NCI-H748 (cell line): Measurements from ENCODE around the gene CNTLN.

Experiments used
- DNase-seq: peaks from one replicate; lab custom pipeline; 2025; ENCODE audit not compliant: unreplicated experiment; lab: John Stamatoyannopoulos, UW

Gene CNTLN, protein sequence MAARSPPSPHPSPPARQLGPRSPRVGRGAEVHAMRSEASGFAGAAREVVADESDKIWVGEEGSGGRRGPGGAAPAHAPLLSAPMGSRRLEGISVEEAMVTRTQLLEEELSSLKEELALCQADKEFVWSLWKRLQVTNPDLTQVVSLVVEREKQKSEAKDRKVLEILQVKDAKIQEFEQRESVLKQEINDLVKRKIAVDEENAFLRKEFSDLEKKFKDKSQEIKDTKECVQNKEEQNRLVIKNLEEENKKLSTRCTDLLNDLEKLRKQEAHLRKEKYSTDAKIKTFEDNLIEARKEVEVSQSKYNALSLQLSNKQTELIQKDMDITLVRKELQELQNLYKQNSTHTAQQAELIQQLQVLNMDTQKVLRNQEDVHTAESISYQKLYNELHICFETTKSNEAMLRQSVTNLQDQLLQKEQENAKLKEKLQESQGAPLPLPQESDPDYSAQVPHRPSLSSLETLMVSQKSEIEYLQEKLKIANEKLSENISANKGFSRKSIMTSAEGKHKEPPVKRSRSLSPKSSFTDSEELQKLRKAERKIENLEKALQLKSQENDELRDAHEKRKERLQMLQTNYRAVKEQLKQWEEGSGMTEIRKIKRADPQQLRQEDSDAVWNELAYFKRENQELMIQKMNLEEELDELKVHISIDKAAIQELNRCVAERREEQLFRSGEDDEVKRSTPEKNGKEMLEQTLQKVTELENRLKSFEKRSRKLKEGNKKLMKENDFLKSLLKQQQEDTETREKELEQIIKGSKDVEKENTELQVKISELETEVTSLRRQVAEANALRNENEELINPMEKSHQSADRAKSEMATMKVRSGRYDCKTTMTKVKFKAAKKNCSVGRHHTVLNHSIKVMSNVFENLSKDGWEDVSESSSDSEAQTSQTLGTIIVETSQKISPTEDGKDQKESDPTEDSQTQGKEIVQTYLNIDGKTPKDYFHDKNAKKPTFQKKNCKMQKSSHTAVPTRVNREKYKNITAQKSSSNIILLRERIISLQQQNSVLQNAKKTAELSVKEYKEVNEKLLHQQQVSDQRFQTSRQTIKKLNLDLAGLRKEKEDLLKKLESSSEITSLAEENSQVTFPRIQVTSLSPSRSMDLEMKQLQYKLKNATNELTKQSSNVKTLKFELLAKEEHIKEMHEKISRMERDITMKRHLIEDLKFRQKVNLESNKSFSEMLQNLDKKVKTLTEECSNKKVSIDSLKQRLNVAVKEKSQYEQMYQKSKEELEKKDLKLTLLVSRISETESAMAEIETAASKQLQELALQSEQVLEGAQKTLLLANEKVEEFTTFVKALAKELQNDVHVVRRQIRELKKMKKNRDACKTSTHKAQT (N-terminal part only)

DNA sequence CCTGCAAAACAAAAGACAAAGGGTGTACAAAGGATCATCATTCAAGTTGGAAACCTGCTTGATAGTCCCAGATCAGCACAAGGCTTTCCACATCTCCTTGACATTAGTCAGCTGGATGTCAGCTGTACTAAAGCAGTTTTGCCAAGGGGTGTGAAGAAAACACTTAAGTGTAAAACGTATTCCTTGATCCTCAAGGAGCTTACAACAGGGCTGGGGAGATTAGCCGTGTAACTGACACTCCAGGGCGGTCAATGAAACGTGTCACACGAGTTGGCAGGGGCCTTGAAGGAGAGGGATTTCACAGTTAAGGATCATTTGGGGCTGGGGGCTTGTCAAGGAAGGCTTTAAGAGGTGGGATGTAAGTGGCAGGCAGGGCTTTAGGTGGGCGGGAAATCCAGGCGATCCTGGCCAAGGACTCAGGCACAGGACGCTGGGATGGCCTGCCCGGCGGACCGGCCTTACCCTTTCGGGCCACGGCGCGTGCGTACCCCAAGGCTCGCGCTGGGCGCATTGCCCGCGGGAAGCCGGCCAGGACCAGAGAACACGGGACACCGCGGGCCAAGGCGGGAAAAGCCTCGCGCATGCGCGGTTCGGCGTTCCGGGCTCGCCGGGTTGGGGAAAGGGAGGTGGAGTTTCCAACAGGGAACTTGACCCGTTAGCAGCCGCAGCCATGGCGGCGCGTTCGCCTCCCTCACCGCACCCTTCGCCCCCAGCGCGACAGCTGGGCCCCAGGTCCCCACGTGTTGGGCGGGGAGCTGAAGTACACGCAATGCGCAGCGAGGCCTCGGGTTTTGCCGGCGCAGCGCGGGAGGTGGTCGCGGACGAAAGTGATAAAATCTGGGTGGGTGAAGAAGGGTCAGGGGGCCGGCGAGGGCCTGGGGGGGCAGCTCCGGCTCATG is at the start of gene CNTLN:
Gene CNTLN, plus strand, starts transcription at position 645 of the 899 bp plus-strand sequence. Its CDS starts 26 bp downstream, at position 671.
- peak; percentile 94 for DNase-seq

DNA sequence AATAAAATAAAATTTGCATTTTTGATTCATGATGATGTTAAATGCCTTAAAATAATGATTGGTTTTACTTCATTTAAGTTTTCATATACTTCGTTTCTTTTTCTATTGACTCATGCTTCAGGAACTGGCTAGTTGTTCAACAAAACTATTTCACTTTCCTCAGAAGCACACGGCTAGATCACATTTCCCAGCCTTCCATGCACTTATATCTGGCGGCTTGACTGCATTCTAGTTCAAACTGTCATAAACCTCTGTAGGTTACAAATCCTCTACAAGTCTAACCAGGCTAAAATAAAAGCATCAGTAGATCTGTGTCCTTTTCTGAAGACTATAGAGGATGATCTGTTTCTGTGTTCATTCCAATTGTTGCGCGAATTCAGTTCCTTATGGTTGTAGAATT is 46.3 kb upstream of the CNTLN start:
- no peak for DNase-seq

DNA sequence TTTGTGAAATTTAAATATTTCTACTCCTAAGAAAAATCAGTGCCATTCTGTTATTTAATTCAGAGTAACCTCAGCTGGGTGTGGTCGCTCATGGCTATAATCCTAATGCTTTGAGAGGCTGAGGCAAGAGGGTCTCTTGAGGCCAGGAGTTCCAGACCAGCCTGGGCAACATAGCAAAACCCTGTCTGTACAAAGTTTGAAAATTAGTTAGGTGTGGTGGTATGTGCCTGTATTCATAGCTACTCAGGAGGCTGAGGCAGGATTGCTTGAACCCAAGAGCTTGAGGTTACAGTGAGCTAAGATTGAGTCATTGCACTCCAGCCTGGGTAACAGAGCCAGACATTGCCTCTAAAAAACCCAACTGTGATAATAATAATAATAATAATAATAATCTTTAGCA is 44.8 kb upstream of the CNTLN start:
- DNase-seq, result no peak

DNA sequence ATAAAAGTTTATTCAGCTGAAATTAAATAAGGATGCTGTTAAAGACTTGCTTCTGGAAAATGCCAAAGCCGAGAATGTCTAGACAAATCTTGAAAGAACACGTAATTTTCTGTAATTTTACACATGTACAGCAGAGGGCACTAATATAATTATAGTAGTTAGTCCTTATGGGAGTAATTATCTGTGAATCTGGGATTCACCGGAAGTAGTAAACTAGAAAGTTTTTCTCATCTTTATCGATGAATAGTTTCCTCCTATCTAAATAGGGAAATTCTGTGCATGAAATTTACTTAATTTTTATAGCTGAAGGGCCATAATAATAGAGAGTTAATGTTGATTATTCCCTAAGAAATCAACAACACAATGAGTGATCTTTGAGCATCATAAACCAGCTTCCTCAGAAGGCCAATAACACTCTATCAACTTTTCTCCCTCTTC is 18.4 kb upstream of the CNTLN start:
- DNase-seq, result peak; percentile 80

DNA sequence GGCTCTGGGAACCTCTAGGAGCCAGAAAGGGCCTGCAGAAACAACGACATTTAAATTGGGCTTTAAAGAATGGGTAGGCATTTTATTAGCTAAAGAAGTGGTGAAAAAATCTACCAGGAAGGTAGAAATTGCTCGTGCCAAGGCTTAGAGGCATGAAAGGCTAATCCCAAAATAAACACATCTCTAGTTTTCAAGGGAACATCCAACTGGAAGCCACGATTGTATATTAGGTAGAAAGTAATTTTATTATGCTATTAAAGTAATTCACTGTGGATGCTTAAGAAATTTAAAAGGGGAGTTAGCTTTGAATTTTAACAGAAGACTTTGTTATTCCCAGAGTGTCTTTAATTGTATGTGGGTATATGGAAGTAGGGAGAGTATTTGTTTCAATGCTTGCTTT is 17.5 kb upstream of the CNTLN start:
- no peak for DNase-seq

DNA sequence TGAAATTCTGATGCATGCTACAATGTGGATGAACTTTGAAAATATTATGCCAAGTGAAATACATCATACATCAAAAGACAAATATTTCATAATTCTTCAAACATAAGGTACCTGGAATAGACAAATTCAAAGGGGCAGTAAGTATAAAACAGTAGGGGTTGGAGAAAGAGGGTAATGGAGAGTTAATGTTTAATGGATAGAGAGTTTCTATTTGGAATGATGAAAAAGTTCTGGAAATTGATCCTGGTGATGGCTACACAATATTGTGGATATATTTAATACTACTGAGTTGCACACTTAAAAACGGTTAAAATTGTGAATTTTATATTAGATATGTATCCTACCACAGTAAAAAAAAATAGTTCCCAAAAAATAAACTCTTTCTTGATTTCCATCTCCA is 14.6 kb upstream of the CNTLN start:
- no peak for DNase-seq

DNA sequence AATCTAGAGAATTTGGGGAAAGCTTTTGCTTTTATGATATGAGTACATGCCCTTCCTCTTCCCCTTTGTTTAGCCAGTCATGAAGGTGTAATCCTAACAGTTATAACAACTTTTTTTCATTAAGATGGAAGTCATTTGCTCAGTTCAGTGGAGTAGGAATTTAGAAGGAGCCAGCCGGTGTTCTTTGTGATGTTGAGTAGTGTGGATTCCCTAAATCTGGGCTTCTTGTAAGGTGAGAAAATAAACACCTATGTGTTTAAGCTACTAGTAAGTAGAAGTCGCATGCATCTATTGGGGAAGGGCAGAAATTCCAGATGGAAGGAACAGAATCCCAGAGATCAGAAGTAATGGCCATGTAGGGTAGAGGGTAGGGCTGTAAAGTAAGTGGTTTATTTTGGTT is 13.6 kb upstream of the CNTLN start:
- no peak for DNase-seq

DNA sequence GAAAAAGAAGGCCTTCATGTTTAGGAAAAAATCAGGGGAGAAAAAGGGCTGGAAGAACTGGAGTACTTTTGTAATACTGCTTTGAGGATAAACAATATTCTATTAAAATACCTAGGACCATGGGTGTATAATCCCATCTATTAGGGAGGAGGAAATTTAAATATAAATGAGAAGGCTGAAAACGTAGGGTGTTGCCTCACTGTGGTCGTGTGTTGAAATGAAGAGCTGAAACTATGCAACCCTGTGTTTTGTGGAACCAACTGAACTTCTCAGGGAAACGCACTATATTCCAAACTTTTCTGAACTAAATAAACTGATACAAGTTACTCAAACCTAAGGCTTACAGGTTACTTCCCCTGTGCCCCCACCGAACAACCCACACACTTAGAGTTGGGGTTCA is 4.5 kb upstream of the CNTLN start:
- no peak for DNase-seq

DNA sequence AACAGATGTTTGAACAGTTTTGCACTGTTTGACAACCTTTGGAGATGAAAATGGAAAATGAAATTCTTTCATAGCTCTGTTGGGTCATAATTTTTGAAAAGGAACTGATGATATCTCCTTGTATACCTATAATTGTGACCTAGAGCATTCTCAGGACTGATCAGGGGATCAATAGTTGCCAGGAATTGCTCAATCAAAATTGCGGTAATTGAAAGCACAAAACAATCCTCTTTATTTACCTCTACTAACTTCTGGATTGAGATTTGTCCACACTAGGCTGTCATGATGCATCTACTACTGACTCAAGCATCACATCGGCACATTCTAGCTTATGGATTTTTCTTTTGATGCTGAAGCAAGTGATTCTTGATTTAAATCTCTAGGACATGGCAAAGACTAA is 4.1 kb upstream of the CNTLN start:
- no peak for DNase-seq

DNA sequence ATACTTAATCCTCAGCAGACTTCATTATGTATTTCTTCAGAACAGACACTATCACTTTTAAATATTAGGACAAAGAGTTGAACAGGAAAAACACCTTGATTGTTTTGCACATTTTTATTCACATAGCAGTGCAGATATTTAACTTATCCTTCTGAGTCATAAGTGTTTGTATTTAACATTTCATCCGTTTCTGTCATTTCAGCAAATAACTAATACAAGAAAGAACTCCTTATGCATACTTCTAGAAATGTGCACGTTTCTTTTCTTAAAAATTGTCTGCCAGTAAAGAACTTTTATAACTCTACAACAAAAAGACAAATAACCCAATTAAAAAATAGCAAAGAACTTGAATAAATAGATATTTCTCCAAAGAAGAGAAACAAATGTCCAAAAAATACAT is 3.3 kb upstream of the CNTLN start:
- DNase-seq, result no peak

DNA sequence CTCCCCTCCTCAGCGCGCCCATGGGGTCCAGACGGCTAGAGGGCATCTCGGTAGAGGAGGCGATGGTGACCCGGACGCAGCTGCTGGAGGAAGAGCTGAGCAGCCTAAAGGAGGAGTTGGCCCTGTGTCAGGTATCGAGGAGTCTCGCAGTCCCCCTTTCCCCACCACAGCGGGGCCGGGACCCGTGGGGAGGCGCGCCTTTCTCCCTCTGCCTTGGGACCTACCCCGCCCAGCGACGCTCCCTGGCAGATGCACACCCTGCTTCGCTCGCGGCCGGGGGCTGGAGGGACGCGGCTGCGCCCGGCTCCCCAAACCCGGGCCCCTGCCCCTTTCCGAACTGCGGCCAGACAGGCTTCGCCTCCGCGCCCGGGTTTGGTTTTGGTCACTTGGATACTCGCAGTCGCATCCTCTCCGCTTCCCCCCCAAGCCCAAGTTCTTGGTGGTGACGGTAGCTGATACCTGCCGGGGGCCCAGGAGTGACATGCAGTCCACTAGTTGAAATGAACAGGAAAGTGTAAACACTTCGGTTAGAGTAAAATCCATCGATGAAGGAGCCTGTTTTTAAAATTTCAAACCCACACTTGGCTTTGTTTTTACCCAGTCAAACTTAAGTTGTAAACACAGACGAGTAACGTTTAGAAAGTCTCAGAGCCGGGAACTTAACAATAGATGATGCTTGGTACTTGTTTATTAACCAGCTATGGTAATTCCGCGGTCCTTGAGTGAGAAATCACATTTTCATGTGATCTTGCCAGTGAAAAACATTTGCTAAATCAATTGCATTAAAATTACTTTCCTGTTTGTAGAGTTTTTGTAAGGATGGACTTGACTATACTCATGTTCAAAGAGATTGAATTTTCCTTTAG is 688 bp downstream of the CNTLN start:
- peak; percentile 85 for DNase-seq

DNA sequence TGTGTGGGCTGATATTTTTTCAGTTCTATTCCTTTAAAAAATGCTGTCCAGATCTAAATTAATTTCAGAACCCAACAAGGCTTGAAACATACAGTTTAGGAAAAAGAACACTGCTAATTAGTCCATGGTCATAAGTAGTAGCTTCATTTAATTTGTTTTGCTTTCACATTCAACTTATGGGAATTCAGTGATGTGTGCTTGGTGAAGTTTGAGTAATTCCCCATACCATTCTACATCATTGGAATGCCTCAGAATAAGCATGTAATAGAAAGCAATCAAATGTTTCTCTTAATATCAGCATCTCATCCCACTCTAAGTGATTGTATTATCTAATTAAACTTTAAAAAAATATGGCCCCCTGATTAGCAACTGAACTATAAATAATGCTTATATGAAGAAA is 2.7 kb downstream of the CNTLN start:
- DNase-seq, result no peak

DNA sequence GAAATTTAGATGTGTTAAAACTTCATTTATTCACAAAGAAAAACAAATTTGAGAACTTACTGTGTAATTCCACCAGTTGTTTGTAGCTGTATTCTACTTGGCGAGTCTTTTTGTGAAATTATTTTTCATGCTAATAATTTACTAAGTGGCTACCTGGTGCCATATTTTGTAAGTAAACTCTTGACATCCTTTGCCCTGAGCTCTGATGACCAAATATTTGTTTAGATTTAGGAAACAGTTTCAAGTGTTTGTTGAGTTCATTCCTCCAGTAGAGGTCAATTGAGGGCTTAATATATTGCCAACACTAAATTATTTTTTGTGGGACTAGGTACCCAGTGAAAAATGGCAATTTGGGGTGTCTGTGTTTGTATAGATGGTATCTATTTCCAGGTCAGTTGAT is 3.7 kb downstream of the CNTLN start:
- DNase-seq, result peak; percentile 30

DNA sequence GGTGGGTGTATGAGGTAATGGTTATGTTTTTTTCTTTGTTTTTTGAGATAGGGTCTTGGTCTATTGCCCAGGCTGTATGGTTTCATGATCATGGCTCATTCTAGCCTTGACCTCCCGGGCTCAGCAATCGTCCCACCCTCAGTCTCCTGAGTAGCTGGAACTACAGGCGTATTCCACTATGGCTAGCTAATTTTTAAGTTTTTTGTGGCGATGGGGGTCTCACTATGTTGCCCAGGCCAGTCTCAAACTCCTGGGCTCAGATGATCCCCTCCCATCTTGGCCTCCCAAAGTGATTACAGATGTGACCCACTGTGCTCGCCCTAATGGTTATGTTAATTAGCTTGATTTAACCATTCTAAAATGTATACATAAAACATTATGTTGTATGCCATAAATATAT is 5.6 kb downstream of the CNTLN start:
- DNase-seq, result no peak

DNA sequence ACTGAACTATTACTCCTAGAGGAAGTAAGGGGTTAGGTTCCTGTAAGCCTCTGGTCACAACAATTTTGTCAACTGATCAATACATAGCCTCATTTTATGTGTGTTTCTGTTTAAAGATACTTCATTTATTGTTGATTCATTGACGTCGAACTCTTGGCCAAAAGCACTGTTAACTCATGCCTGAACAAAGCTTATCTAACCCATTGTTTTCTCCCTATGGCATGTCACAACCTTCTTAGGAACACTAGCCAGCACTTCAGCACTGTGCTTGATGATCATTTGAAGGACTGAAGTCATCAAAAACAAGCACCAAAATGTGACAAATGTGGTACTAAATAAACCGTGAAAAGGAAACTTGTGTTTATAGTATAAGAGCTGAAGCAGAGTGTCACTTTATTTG is 13.5 kb downstream of the CNTLN start:
- DNase-seq, result no peak

DNA sequence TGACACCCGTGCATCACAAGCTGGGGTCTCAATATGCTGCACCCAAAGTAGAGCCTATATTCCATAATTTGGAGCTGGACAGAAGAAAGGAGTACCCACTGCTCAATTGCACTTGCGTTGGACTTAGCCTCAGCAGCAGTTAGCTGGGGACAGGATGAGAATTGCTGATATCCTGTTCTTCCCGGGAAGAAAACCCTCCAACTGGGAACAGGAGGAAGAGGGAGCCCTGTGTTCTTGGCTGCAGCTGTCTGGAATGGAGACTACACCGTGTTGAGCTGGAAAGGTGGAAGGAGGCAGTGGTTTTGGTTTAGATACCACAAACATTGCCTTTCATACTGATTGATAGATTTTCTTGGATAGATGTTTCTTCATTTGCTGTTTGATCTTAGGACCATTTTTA is 24.6 kb downstream of the CNTLN start:
- DNase-seq, result no peak

DNA sequence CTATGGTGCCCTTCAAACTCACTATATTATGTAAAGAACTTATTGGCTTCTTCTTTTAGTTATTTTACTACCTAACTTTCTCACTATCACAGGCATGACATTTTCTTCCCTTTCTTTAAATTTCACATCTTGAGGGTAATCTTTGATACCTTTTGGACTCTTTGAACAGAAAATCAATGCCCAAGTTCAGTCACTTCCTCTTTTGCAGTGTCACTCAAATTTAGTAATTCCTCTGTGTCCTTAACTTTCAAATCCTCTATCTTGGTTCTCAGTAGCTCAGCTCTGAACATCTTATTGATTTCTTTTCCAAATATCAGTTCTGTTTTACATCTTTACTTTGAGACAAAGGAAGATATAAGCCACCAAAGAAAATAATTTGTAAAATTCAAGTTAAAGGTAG is 25.5 kb downstream of the CNTLN start:
- DNase-seq, result no peak

DNA sequence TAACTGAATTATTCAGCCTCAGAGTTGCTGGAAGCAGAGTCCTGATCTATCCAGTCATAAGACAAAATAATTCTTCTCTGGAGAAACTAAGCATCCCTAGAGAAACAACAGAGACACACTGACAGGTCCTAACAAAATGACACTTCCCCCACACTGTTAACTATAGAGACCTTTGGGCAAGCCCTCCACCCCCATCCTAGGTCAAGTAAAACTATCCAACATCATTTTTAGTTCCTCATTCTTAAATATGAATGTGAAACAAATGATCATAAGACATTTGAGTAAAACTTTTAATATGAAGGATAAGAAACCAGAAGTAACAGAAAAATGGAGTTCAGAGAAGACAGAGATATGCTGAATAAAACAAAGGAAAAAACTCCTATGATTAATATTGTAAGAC is 30.9 kb downstream of the CNTLN start:
- no peak for DNase-seq

DNA sequence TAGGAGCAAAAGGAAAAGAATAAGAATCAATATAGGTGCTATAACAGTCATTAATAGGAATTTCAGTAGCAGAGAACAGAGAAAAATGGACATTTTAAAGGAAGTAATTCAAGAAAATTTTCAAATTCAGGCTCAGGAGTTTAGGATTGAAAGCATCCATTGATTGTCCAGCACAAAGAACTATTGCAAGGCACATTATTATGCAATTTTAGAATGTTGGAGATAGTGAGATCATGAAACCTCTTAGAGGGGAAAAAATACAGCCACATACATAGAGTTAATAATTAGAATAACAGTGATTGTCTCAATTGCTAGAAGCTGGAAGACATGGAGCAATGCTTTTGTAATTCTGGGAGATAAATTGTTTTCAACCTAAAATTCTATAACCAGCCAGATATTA is 31.5 kb downstream of the CNTLN start:
- DNase-seq, result no peak
